Measurements from ENCODE around the gene PDE8A.

Gene PDE8A

DNA sequence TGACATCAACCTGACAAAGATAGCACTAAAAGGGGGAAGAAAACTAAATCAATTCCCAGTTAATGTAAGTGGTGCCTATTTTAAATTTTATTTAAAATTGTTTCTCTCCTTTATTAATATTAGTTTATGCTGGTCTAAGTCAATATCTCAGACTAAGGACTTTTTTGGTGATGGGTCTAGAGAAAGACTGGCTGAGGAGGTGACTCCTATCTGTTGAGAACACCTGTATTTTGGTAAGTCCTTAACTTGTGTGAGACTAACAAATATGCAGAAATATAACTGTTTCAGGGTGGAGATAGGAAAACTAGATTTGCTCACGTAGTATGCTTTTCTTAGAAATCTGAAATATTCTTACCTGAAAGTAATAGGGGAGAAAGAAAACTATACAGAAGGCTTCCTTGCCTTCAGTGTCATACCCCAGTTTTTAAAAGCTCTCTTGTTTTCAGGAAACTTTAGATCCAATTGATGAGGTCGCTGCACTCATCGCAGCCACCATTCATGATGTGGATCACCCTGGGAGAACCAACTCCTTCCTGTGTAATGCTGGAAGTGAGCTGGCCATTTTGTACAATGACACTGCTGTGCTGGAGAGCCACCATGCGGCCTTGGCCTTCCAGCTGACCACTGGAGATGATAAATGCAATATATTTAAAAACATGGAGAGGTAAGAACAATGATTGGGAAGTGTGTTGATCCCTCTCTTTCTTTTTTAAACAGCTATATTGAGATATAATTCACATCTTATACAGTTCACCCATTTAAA lies 138.9 kb downstream of the PDE8A start:
- DNase-seq (ENCODE audit: low read depth in 2 of 2) = no peak

- no peak for DNase-seq (ENCODE audit: low read depth in 2 of 2)
Observed at GRCh38 chr15:85124173-85124572, 142.5 kb downstream of the PDE8A start.

DNA sequence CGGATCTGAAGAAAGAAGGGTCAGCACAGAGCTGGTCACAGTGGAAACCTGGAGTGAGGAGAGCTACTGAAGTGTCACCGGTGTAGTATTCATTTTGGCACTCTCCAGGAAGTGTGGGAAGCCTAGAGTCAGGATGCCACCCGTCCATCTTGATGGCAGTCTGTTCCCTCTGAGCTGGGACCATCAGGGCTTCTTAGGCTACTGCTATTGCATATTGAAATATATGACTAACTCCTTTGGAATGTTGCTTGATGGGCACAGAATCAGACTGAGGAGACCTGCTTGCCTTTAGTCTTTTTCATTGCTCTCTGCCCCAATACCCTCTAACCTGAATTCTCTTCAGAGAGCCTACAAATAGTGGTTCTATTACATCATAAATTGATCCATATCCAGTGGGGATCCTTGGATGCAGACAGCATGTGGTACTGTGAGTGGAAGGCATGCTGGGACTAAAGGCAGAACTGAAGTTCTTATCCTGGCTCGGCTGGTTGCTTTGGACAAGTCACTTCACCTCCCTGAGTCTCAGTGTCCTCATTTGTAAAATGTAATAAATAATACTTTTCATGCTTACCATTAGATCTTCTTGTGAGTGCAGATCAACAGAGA lies 143.5 kb downstream of the PDE8A start:
- no peak for DNase-seq (ENCODE audit: low read depth in 2 of 2)

DNA sequence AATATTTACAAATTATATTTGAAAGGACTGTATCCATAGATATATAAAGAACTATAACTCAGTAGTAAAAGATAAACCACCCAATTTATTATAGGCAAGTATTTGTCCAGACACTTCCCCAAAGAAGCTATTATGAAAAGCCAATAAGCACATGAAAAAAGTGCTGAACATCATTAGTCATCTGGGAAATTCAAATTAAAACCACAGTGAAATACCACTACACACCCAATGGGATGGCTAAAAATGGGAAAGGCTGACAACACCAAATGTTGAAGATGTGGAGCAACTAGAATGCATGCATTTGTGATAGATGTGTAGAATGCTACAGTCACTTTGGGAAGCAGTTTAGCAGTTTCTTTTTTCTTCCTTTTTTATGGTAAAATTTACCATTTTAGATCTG lies 147.0 kb downstream of the PDE8A start:
- no peak for DNase-seq (ENCODE audit: low read depth in 2 of 2)

- DNase-seq (ENCODE audit: low read depth in 2 of 2) = no peak
Observed at GRCh38 chr15:85129881-85130280, 148.2 kb downstream of the PDE8A start.

DNA sequence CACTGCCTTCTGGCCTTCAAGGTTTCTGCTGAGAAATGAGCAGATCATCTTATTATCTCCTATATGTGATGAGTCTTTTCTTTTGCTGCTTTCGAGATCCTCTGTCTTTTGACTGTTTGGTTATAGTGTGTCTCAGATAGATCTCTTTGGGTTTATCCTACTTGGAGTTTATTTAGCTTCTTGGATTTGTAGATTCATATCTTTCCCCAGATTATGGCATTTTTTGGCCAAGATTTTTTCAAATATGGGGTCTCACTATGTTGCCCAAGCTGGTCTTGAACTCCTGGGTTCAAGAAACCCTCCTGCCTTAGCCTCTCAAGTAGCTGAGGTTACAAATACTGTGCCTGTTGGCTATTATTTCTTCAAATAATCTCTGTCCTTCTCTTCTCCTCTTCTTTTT lies 150.3 kb downstream of the PDE8A start:
- no peak for DNase-seq (ENCODE audit: low read depth in 2 of 2)

GRCh38 chr15:85133709-85134108 lies 152.1 kb downstream of the PDE8A start:
- no peak for DNase-seq (ENCODE audit: low read depth in 2 of 2)

- DNase-seq (ENCODE audit: low read depth in 2 of 2) = no peak
Observed at GRCh38 chr15:85137489-85138168, 156.0 kb downstream of the PDE8A start.

- no peak for DNase-seq (ENCODE audit: low read depth in 2 of 2)
Observed at GRCh38 chr15:85139391-85139790, 157.7 kb downstream of the PDE8A start.

DNA sequence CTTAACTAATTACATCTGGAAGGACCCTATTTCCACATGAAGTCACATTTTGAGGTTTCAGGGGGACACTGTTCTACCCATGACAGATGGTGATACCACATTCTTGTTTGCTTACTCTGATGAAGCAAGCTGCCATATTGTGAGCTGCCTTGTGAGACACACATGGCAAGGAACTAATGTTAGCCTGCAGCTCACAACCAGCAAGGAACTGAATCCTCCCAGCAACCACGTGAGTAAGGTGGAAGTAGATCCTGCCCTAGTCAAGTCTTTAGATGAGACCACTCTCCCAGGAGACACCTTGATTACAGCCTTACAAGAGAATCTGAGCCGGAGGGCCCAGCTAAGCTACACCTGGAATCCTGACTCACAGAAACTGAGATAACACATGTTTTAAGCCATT lies 160.1 kb downstream of the PDE8A start:
- no peak for DNase-seq (ENCODE audit: low read depth in 2 of 2)

DNA sequence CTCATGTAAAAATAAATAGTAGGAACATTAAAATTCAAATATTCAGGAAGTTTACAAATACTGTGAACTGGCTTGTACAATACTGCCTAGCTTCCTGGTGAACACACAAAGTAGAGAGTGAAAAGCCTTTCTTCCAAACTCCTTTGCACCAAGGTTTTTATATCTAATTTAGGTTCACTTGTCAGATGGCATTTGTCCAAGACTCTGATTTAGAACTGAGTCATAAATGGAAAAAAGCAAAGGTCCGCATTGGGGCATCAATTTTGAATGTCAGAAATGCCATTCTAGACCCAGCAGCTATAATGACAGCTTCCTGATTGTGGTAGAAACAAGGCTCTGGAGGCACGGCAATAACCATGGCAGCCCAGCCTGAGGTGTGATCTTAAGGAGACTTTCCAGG lies 160.7 kb downstream of the PDE8A start:
- no peak for DNase-seq (ENCODE audit: low read depth in 2 of 2)

GRCh38 chr15:85149465-85150129 lies 167.9 kb downstream of the PDE8A start:
- no peak for DNase-seq (ENCODE audit: low read depth in 2 of 2)

DNA sequence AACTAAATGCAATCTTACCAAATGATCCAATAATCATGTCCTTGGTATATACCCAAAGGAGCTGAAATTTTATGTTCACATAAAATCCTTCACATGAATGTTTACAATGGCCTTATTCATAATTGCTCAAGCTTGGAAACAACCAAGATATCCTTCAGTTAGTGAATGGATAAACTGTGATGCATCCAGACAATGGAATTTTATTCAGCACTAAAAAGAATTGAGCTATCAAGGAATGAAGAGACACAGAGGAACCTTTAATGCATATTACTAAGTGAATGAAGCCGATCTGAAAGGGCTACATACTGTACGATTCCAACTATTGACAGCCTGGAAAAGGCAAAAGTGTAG lies 168.4 kb downstream of the PDE8A start:
- DNase-seq (ENCODE audit: low read depth in 2 of 2) = no peak

DNA sequence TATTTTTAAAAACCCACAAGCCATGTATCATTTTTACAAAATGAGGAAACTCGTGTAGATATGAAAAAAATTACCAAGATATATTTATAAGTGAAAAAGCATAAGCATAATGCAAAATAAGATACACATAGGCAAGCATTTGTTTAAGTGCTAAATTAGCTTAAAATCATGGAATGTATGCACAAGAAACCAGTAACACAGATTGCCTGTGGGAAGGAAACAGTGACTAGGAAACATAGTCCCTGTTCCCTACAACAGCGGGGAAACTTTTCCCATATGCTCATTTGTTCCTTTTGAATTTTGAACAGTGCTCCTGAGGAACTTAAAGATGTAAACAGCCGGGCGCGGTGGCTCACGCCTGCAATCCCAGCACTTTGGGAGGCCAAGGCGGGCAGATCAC lies 169.5 kb downstream of the PDE8A start:
- no peak for DNase-seq (ENCODE audit: low read depth in 2 of 2)

GRCh38 chr15:85151861-85152260 lies 170.2 kb downstream of the PDE8A start:
- no peak for DNase-seq (ENCODE audit: low read depth in 2 of 2)

DNA sequence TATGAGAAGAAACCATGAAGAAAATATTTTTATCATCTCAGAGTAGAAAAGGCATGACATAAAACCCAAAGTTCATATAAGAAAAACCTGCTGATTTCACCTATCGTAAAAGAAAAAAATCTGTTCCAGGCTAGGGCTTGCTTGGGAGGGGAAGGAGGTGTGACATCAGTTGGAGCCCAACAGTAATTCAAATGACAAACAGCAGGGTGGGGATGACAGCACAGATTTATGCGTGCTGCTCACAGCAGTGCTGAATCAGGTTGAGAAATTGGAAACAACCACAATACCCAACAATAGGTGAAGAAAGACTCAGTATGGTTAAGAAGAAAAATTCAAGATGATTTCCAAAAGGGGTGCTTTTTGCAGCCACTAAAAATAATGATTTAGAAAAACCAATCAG lies 172.4 kb downstream of the PDE8A start:
- no peak for DNase-seq (ENCODE audit: low read depth in 2 of 2)

- DNase-seq (ENCODE audit: low read depth in 2 of 2) = no peak
Observed at GRCh38 chr15:85155360-85155759, 173.7 kb downstream of the PDE8A start.

- DNase-seq (ENCODE audit: low read depth in 2 of 2) = no peak
Observed at GRCh38 chr15:85155857-85156256, 174.2 kb downstream of the PDE8A start.

DNA sequence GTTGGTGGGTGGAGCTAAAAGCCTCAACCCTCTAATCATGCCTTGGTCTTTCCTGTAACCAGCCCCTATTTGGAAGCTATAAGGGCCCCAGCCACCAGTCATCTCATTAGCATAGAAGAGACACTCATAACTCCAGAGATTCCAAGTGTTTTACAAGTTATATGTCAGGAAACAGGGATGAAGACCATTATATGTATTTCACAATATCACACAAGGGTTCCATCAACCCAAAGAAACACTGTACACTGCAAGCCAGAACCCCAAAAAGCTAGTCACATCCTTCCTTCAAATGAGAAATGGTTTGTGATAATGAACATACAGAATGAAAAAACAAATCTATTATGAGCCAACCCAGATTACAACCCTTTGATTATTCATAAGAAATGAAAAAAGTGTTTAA lies 175.7 kb downstream of the PDE8A start:
- DNase-seq (ENCODE audit: low read depth in 2 of 2) = no peak

DNA sequence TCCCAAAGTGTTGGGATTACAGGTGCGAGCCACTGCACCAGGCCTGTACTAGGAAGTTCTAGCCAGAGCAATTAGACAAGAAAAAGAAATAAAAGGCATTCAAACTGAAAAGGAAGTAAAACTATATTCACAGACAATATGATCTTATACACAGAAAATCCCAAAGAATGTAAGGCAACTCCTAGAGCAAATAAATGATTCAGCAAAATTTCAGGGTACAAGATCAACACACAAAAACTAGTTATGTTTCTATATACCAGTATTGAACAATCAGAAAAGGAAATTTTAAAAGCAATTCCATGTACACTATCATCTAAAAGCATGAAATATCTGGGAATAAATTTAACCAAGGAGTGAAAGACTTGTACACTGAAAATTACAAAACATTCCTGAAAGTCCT lies 180.6 kb downstream of the PDE8A start:
- DNase-seq (ENCODE audit: low read depth in 2 of 2) = no peak

DNA sequence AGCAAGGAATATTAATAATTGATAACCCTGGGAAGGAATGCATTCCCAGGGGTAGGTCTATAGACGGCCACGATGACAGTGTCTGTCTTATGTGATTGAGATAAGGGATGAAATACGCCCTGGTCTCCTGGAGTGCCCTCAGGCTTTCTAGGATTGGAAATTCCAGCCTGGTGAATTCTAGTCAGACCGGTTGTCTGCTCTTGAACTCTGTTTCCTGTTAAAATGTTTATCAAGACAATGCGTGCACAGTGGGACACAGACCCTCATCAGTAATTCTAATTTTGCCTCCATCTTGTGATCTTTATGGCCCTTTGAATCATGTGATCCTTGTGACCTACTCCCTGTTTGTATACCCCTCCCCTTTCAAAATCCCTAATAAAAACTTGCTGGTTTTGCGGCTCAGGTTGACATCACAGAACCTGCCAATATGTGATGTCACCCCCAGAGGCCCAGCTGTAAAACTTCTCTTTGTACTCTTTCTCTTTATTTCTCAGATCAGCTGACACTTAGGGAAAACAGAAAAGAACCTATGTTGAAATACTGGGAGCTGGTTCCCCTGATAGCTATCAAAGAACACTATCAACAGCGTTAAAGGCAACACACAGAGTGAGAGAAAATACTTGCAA lies 183.3 kb downstream of the PDE8A start:
- no peak for DNase-seq (ENCODE audit: low read depth in 2 of 2)

DNA sequence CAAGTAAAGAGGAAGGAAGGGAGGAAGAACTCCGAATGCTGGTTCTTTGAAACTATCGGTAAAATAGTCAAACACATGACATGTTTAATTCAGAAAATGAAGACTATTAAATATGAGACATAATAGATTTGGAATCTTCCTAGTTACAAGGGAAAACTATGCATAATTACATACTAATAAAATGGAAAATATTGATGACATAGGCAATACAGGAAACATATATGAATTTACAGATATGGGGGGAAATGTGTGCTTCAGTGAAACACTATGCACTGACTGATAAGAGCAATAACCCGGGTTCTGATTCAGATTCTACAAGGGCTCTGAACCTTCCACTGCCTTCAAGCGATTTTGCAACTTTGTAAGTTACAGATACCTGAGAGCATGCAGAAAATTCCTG lies 185.9 kb downstream of the PDE8A start:
- DNase-seq (ENCODE audit: low read depth in 2 of 2) = no peak

Data from stimulated activated CD4-positive, alpha-beta T cell treated with anti-CD3 and anti-CD28 coated beads, Interleukin-1b, Interleukin-23, amount 100 ng/mL, for 4 hours (primary cell).